ENCODE results near the gene UNC13D.

The UNC13D gene

GRCh38 chr17:75845058-75845711, 981 bp upstream of the UNC13D start:
- no peak for FAIRE-seq
- no peak for DNase-seq (ENCODE audit: insufficient read length, low spot score)
- TF ChIP-seq CTCF (IDR thresholded peaks at IDR 0.05; ENCODE audit: insufficient read depth, missing control alignments) = peak; percentile 51

- FAIRE-seq (no peak), DNase-seq (ENCODE audit: insufficient read length, low spot score) (no peak)
- no peak for TF ChIP-seq CTCF (IDR thresholded peaks at IDR 0.05; ENCODE audit: insufficient read depth, missing control alignments)
These were observed 390 bp upstream of the UNC13D start for GRCh38 chr17:75844530-75845057.

- DNase-seq (ENCODE audit: insufficient read length, low spot score) = no peak
- TF ChIP-seq CTCF (IDR thresholded peaks at IDR 0.05; ENCODE audit: insufficient read depth, missing control alignments) = no peak
- FAIRE-seq = no peak
These were observed 1.1 kb downstream of the UNC13D start for GRCh38 chr17:75842963-75843576.

GRCh38 chr17:75842411-75842810, 1.8 kb downstream of the UNC13D start:
- TF ChIP-seq CTCF (IDR thresholded peaks at IDR 0.05; ENCODE audit: insufficient read depth, missing control alignments) = no peak
- no peak for FAIRE-seq
- no peak for DNase-seq (ENCODE audit: insufficient read length, low spot score)

- DNase-seq (ENCODE audit: insufficient read length, low spot score) (no peak), FAIRE-seq (no peak)
- no peak for TF ChIP-seq CTCF (IDR thresholded peaks at IDR 0.05; ENCODE audit: insufficient read depth, missing control alignments)
These were observed 3.4 kb downstream of the UNC13D start for GRCh38 chr17:75840799-75841164.

- DNase-seq (ENCODE audit: insufficient read length, low spot score) (no peak), FAIRE-seq (no peak)
- no peak for TF ChIP-seq CTCF (IDR thresholded peaks at IDR 0.05; ENCODE audit: insufficient read depth, missing control alignments)
These were observed 4.0 kb downstream of the UNC13D start for GRCh38 chr17:75839942-75840798.
